ENCODE results near the gene FUT8. TPM values are rescaled to one million over a fixed set of nuclear protein-coding genes. Genes with fewer than 3 reads are reported as not detected.

FUT8 gene
- total RNA-seq, 4 donors from 2014 or later = 7.9 to 27.5 (median 12.8) TPM

- in situ Hi-C loops (cut with MboI; ENCODE audit: low pct_ligation_motif_present in 1 of 4, low pct_unique_long_range_greater_than_20kb in 1 of 4, low sequenced_read_pairs in 3 of 4) = no loop called here
- Histone ChIP-seq H3K36me3 (no peaks in the 10 kb centered on the region), H3K4me3 (no peak overlapping the region), H3K4me1 (no peaks in the 10 kb centered on the region), H3K27me3 (no peaks in the 10 kb centered on the region), H3K27ac (no peak overlapping the region), H3K9me3 (no peaks in the 10 kb centered on the region)
- TF ChIP-seq POLR2A (IDR thresholded peaks at IDR 0.05) = no peak
- intact Hi-C loops (cut with DNase I; ENCODE audit: low total_unique reads) = no loop called here
- 60 to 72% methylated on average over 3 to 5 of the region's 5 CpGs for WGBS, 2 donors (ENCODE audit: low coverage in 1 of 2)
- no peak for DNase-seq
These were observed 58.7 kb downstream of the FUT8 start for GRCh38 chr14:65471038-65471878.

- intact Hi-C loops (cut with DNase I; ENCODE audit: low total_unique reads) (no loop called here), in situ Hi-C loops (cut with MboI; ENCODE audit: low pct_ligation_motif_present in 1 of 4, low pct_unique_long_range_greater_than_20kb in 1 of 4, low sequenced_read_pairs in 3 of 4) (no loop called here)
- DNase-seq = no peak
- Histone ChIP-seq H3K36me3 (no peaks in the 10 kb centered on the region), H3K9me3 (no peaks in the 10 kb centered on the region), H3K27ac (no peak overlapping the region), H3K27me3 (no peaks in the 10 kb centered on the region), H3K4me3 (no peak overlapping the region), H3K4me1 (no peaks in the 10 kb centered on the region)
- TF ChIP-seq POLR2AphosphoS5 (IDR thresholded peaks at IDR 0.05) = no peak
- no peak for TF ChIP-seq POLR2A (IDR thresholded peaks at IDR 0.05)
- TF ChIP-seq EP300 (IDR thresholded peaks at IDR 0.05; ENCODE audit: low read depth) = no peak
- no peak for TF ChIP-seq CTCF (IDR thresholded peaks at IDR 0.05)
These were observed 59.7 kb downstream of the FUT8 start for GRCh38 chr14:65472189-65472588.

GRCh38 chr14:65476273-65476941 lies 63.9 kb downstream of the FUT8 start:
- Histone ChIP-seq H3K4me1 (peaks cover 0 to 11% (median 0%) of the 10 kb centered on the region in 4 donors), H3K36me3 (no peaks in the 10 kb centered on the region), H3K4me3 (no peak overlapping the region), H3K27me3 (no peaks in the 10 kb centered on the region), H3K27ac (no peak overlapping the region), H3K9me3 (no peaks in the 10 kb centered on the region)
- in situ Hi-C loops (cut with MboI; ENCODE audit: low pct_ligation_motif_present in 1 of 4, low pct_unique_long_range_greater_than_20kb in 1 of 4, low sequenced_read_pairs in 3 of 4) (no loop called here), intact Hi-C loops (cut with DNase I; ENCODE audit: low total_unique reads) (no loop called here)
- no peak for DNase-seq
- TF ChIP-seq POLR2A (IDR thresholded peaks at IDR 0.05) (no peak), EP300 (IDR thresholded peaks at IDR 0.05; ENCODE audit: low read depth) (no peak), CTCF (IDR thresholded peaks at IDR 0.05) (no peak), POLR2AphosphoS5 (IDR thresholded peaks at IDR 0.05) (no peak)
- WGBS, 2 donors (ENCODE audit: low coverage in 1 of 2) = 57 to 62% methylated on average over 2 of the region's 2 CpGs

- intact Hi-C loops (cut with DNase I; ENCODE audit: low total_unique reads) = no loop called here
- whole genome bisulfite sequencing, 2 donors (ENCODE audit: low coverage in 1 of 2) = 77 to 100% methylated on average over 1 of the region's 1 CpG
- TF ChIP-seq CTCF (IDR thresholded peaks at IDR 0.05) = no peak
These were observed 64.4 kb downstream of the FUT8 start for GRCh38 chr14:65476942-65477318.

More at GRCh38 chr14:65476942-65477318, 64.4 kb downstream of the FUT8 start:
- in situ Hi-C loops (cut with MboI; ENCODE audit: low pct_ligation_motif_present in 1 of 4, low pct_unique_long_range_greater_than_20kb in 1 of 4, low sequenced_read_pairs in 3 of 4) = no loop called here
- H3K4me1 ChIP-seq = peaks cover 0 to 11% (median 0%) of the 10 kb centered on the region in 4 donors
- no peaks in the 10 kb centered on the region for H3K36me3 ChIP-seq
- DNase-seq = no peak
- no peak overlapping the region for H3K4me3 ChIP-seq
- no peak overlapping the region for H3K27ac ChIP-seq
- H3K27me3 ChIP-seq = no peaks in the 10 kb centered on the region
- H3K9me3 ChIP-seq = no peaks in the 10 kb centered on the region
